GM18909 (cell line): Measurements from ENCODE around the gene PRR30.

Experiments used
- ATAC-seq: cut with Tn5 transposase; IDR thresholded peaks from one replicate; pipeline ENCODE4 v1.9.1; 2021; ENCODE audit warnings: mild to moderate bottlenecking; ENCODE audit not compliant: unreplicated experiment, poor library complexity

The PRR30 gene

GRCh38 chr2:27155069-27155520 is 15.9 kb upstream of the PRR30 start:
- no peak for ATAC-seq

GRCh38 chr2:27154488-27154887 is 15.3 kb upstream of the PRR30 start:
- ATAC-seq = no peak

- no peak for ATAC-seq
These were observed 13.7 kb upstream of the PRR30 start for GRCh38 chr2:27152796-27153464.

GRCh38 chr2:27152102-27152795 is 13.0 kb upstream of the PRR30 start:
- no peak for ATAC-seq

GRCh38 chr2:27150639-27151230 is 11.5 kb upstream of the PRR30 start:
- no peak for ATAC-seq

GRCh38 chr2:27149570-27150405 is 10.6 kb upstream of the PRR30 start:
- no peak for ATAC-seq

- ATAC-seq = no peak
These were observed 9.7 kb upstream of the PRR30 start, which contains the start of gene TCF23 for GRCh38 chr2:27148801-27149439. Gene TCF23, plus strand, starts transcription at chr2:27149004. Its CDS starts 130 bp downstream, at chr2:27149134.

- no peak for ATAC-seq
These were observed 8.7 kb upstream of the PRR30 start for GRCh38 chr2:27147935-27148334.

GRCh38 chr2:27145682-27146081 is 6.5 kb upstream of the PRR30 start:
- ATAC-seq = no peak

- ATAC-seq = no peak
These were observed 4.1 kb upstream of the PRR30 start for GRCh38 chr2:27143285-27143684.

GRCh38 chr2:27138111-27138510 is 1.1 kb downstream of the PRR30 start:
- no peak for ATAC-seq

GRCh38 chr2:27137322-27137935 is 1.8 kb downstream of the PRR30 start:
- no peak for ATAC-seq

- no peak for ATAC-seq
These were observed 2.5 kb downstream of the PRR30 start for GRCh38 chr2:27136751-27137150.

- no peak for ATAC-seq
These were observed 3.7 kb downstream of the PRR30 start for GRCh38 chr2:27135478-27135955.

GRCh38 chr2:27134781-27135477 is 4.3 kb downstream of the PRR30 start:
- ATAC-seq = no peak

- ATAC-seq = peak; percentile 78
These were observed 5.1 kb downstream of the PRR30 start, which contains the start of gene PREB for GRCh38 chr2:27133905-27134780. Gene PREB, minus strand, starts transcription at chr2:27134636. Its CDS starts 215 bp downstream, at chr2:27134421.

GRCh38 chr2:27133195-27133875 is 5.9 kb downstream of the PRR30 start:
- no peak for ATAC-seq
